Neutrophil (primary cell): Measurements from ENCODE around the gene PDE4D.
A peak's percentile ranks its signal among the peaks of the same experiment; 100 is the strongest.
"Not testable (repeated sequence)": the region's sequence is repeated elsewhere in the genome, so short reads cannot be mapped to it uniquely, and the experiment has no call there.

Experiments
- H3K27ac ChIP-seq: fragments of 200-600 bp; sonication (generic); 2 replicates; pipeline ENCODE4 v1.5.1; 2016; ENCODE audit warnings: mild to moderate bottlenecking, moderate library complexity
- H3K27me3 ChIP-seq: fragments of 200-600 bp; sonication (generic); 2 replicates; pipeline ENCODE4 v1.6.0; 2016; ENCODE audit warnings: mild to moderate bottlenecking
- H3K36me3 ChIP-seq: fragments of 200-600 bp; sonication (generic); 2 replicates; pipeline ENCODE4 v1.5.1; 2017
- H3K4me1 ChIP-seq, 2 experiments: fragments of 200-600 bp in 1 of 2; sonication (generic) in 1 of 2; 1 replicate in 1 of 2; 2 replicates in 1 of 2; pipeline versions ENCODE4 v1.5.1 to v1.6.1; 2013 to 2016; ENCODE audit warnings: low read depth in 1 of 2, low read length in 1 of 2, mild to moderate bottlenecking in 1 of 2, moderate library complexity in 1 of 2; ENCODE audit not compliant: control insufficient read depth in 1 of 2, insufficient read depth in 1 of 2
- H3K4me3 ChIP-seq, 2 experiments: fragments of 200-600 bp in 1 of 2; sonication (generic) in 1 of 2; 1 replicate in 1 of 2; 2 replicates in 1 of 2; pipeline ENCODE4 v1.5.1; 2013 to 2016; ENCODE audit warnings: low read depth in 1 of 2, low read length in 1 of 2, mild to moderate bottlenecking in 1 of 2, moderate library complexity in 1 of 2
- H3K9me3 ChIP-seq: fragments of 200-600 bp; sonication (generic); 2 replicates; pipeline ENCODE4 v1.5.1; 2016
- CTCF ChIP-seq: fragments of 200-600 bp; sonication (generic); IDR thresholded peaks from 2 replicates; pipeline ENCODE4 v1.5.1; 2016; ENCODE audit warnings: antibody characterized with exemption

Gene PDE4D

GRCh38 chr5:59765446-59765845, 128.1 kb downstream of the PDE4D start:
- H3K27ac ChIP-seq = peak overlapping the region; percentile 83
- no peaks in the 10 kb centered on the region for H3K36me3 ChIP-seq
- TF ChIP-seq CTCF = no peak
- H3K27me3 ChIP-seq = peaks cover 16% of the 10 kb centered on the region
- peaks cover 13 to 45% of the 10 kb centered on the region in 2 experiments for H3K4me1 ChIP-seq
- H3K9me3 ChIP-seq = no peaks in the 10 kb centered on the region
- H3K4me3 ChIP-seq = no peak overlapping the region

- H3K4me1 ChIP-seq = peaks cover 13 to 55% of the 10 kb centered on the region in 2 experiments
- no peaks in the 10 kb centered on the region for H3K9me3 ChIP-seq
- peak overlapping the region; percentile 83 for H3K27ac ChIP-seq
- peaks cover 14% of the 10 kb centered on the region for H3K27me3 ChIP-seq
- no peak for TF ChIP-seq CTCF
- H3K36me3 ChIP-seq = no peaks in the 10 kb centered on the region
- no peak overlapping the region for H3K4me3 ChIP-seq
These were observed 129.2 kb downstream of the PDE4D start for GRCh38 chr5:59764361-59764760.

GRCh38 chr5:59763541-59763940, 130.0 kb downstream of the PDE4D start:
- Histone ChIP-seq H3K36me3 (no peaks in the 10 kb centered on the region), H3K4me1 (peaks cover 10 to 49% of the 10 kb centered on the region in 2 experiments), H3K9me3 (no peaks in the 10 kb centered on the region), H3K27me3 (peaks cover 6% of the 10 kb centered on the region), H3K27ac (peak overlapping the region; percentile 83), H3K4me3 (no peak overlapping the region)
- no peak for TF ChIP-seq CTCF

GRCh38 chr5:59762232-59762631, 131.3 kb downstream of the PDE4D start:
- H3K27ac ChIP-seq, H3K4me3 ChIP-seq, H3K27me3 ChIP-seq, H3K9me3 ChIP-seq, H3K36me3 ChIP-seq: not testable (repeated sequence)
- H3K4me1 ChIP-seq = peaks cover 6 to 43% of the 10 kb centered on the region in 2 experiments

GRCh38 chr5:59760785-59761348, 132.7 kb downstream of the PDE4D start:
- Histone ChIP-seq H3K27me3 (no peaks in the 10 kb centered on the region), H3K36me3 (no peaks in the 10 kb centered on the region), H3K4me3 (no peak overlapping the region), H3K4me1 (peaks cover 6 to 43% of the 10 kb centered on the region in 2 experiments), H3K27ac (peak overlapping the region; percentile 76), H3K9me3 (no peaks in the 10 kb centered on the region)
- no peak for TF ChIP-seq CTCF

GRCh38 chr5:59759600-59760351, 133.8 kb downstream of the PDE4D start:
- Histone ChIP-seq H3K9me3 (no peaks in the 10 kb centered on the region), H3K27me3 (no peaks in the 10 kb centered on the region), H3K36me3 (no peaks in the 10 kb centered on the region), H3K27ac (peak overlapping the region; percentile 76), H3K4me1 (peaks cover 6 to 38% of the 10 kb centered on the region in 2 experiments), H3K4me3 (no peak overlapping the region)
- no peak for TF ChIP-seq CTCF
